Measurements from ENCODE around the gene UST. TPM values are rescaled to one million over a fixed set of nuclear protein-coding genes. Genes with fewer than 3 reads are reported as not detected.

The UST gene
- total RNA-seq, 2 experiments from 2014 or later: 1.4 to 4.1 TPM

- H4K20me1 ChIP-seq (ENCODE audit: insufficient read depth, low read length): no peaks in the 10 kb centered on the region
- TF ChIP-seq CTCF (conservative IDR thresholded peaks at IDR 0.05; ENCODE audit: low read length) (no peak), EZH2phosphoT487 (IDR thresholded peaks at IDR 0.05; ENCODE audit: borderline replicate concordance, low read depth, low read length) (no peak)
- intact Hi-C loops (cut with micrococcal nuclease; ENCODE audit: unreplicated experiment): no loop called here
- H3K36me3 ChIP-seq (ENCODE audit: insufficient read depth, low read length): no peaks in the 10 kb centered on the region
- H3K9me2 ChIP-seq (ENCODE audit: insufficient read depth, low read length): no peaks in the 10 kb centered on the region
- H3K9me3 ChIP-seq (ENCODE audit: low read length): no peaks in the 10 kb centered on the region
- no peak overlapping the region for H3K27ac ChIP-seq (ENCODE audit: low read depth, low read length, poor library complexity, severe bottlenecking)
- no TSS peak for BruUV-seq (replicated peaks)
- H2AFZ ChIP-seq (ENCODE audit: low read length): no peak overlapping the region
- no peak overlapping the region for H3K4me2 ChIP-seq (ENCODE audit: low read length)
- H3K4me1 ChIP-seq (ENCODE audit: insufficient read depth, low read length, poor library complexity, severe bottlenecking): peaks cover 18% of the 10 kb centered on the region
- no peak for DNase-seq (ENCODE audit: low spot score)
- H3K4me3 ChIP-seq (ENCODE audit: low read depth, low read length, poor library complexity, severe bottlenecking): no peak overlapping the region
- no peaks in the 10 kb centered on the region for H3K79me2 ChIP-seq (ENCODE audit: insufficient read depth, low read depth, low read length)
- POLR2A ChIA-PET: interaction anchor here (0.6 to 1.3 kb wide), 4 partner anchors 9 to 1296 kb away, joined by 3 to 6 read pairs (median 4); no protein-coding TSS in a partner anchor
- CTCF ChIA-PET (ENCODE audit: unreplicated experiment): no interaction called here
Observed at GRCh38 chr6:149089510-149089909, 342.7 kb downstream of the UST start.

GRCh38 chr6:149090937-149091336 lies 344.1 kb downstream of the UST start:
- Histone ChIP-seq H3K4me3 (ENCODE audit: low read depth, low read length, poor library complexity, severe bottlenecking) (no peak overlapping the region), H3K79me2 (ENCODE audit: insufficient read depth, low read depth, low read length) (no peaks in the 10 kb centered on the region), H3K36me3 (ENCODE audit: insufficient read depth, low read length) (no peaks in the 10 kb centered on the region), H3K4me2 (ENCODE audit: low read length) (no peak overlapping the region), H3K4me1 (ENCODE audit: insufficient read depth, low read length, poor library complexity, severe bottlenecking) (peaks cover 18% of the 10 kb centered on the region), H3K9me3 (ENCODE audit: low read length) (no peaks in the 10 kb centered on the region), H3K27ac (ENCODE audit: low read depth, low read length, poor library complexity, severe bottlenecking) (no peak overlapping the region), H2AFZ (ENCODE audit: low read length) (no peak overlapping the region), H3K9me2 (ENCODE audit: insufficient read depth, low read length) (no peaks in the 10 kb centered on the region), H4K20me1 (ENCODE audit: insufficient read depth, low read length) (no peaks in the 10 kb centered on the region)
- no TSS peak for BruUV-seq (replicated peaks)
- TF ChIP-seq CTCF (conservative IDR thresholded peaks at IDR 0.05; ENCODE audit: low read length) (no peak), EZH2phosphoT487 (IDR thresholded peaks at IDR 0.05; ENCODE audit: borderline replicate concordance, low read depth, low read length) (no peak)
- no peak for DNase-seq (ENCODE audit: low spot score)
- ChIA-PET POLR2A (interaction anchor here (0.8 to 1.3 kb wide), 5 partner anchors 14 to 209 kb away, joined by 3 to 5 read pairs (median 3); no protein-coding TSS in a partner anchor), CTCF (ENCODE audit: unreplicated experiment) (no interaction called here)
- intact Hi-C loops (cut with micrococcal nuclease; ENCODE audit: unreplicated experiment): no loop called here

- TF ChIP-seq CTCF (conservative IDR thresholded peaks at IDR 0.05; ENCODE audit: low read length) (no peak), EZH2phosphoT487 (IDR thresholded peaks at IDR 0.05; ENCODE audit: borderline replicate concordance, low read depth, low read length) (no peak)
- Histone ChIP-seq H3K4me3 (ENCODE audit: low read depth, low read length, poor library complexity, severe bottlenecking) (no peak overlapping the region), H3K79me2 (ENCODE audit: insufficient read depth, low read depth, low read length) (no peaks in the 10 kb centered on the region), H3K4me2 (ENCODE audit: low read length) (no peak overlapping the region), H3K36me3 (ENCODE audit: insufficient read depth, low read length) (no peaks in the 10 kb centered on the region), H2AFZ (ENCODE audit: low read length) (no peak overlapping the region), H4K20me1 (ENCODE audit: insufficient read depth, low read length) (no peaks in the 10 kb centered on the region), H3K27ac (ENCODE audit: low read depth, low read length, poor library complexity, severe bottlenecking) (no peak overlapping the region), H3K9me3 (ENCODE audit: low read length) (peaks cover 12% of the 10 kb centered on the region; the same call in 1 of the 2 replicates), H3K4me1 (ENCODE audit: insufficient read depth, low read length, poor library complexity, severe bottlenecking) (peaks cover 18% of the 10 kb centered on the region), H3K9me2 (ENCODE audit: insufficient read depth, low read length) (no peaks in the 10 kb centered on the region)
- POLR2A ChIA-PET: interaction anchor here (0.6 kb wide), 1 partner anchor 28 kb away, joined by 3 read pairs; no protein-coding TSS in a partner anchor
- no peak for DNase-seq (ENCODE audit: low spot score)
- intact Hi-C loops (cut with micrococcal nuclease; ENCODE audit: unreplicated experiment): no loop called here
- CTCF ChIA-PET (ENCODE audit: unreplicated experiment): interaction anchor here (0.5 kb wide), 1 partner anchor 28 kb away, joined by 8 read pairs; no protein-coding TSS in a partner anchor
- no TSS peak for BruUV-seq (replicated peaks)
Observed at GRCh38 chr6:149093643-149094042, 346.8 kb downstream of the UST start.

All from OCI-LY7 (cell line).